ENCODE data around the gene USP40.
"Not testable (repeated sequence)": the region's sequence is repeated elsewhere in the genome, so short reads cannot be mapped to it uniquely, and the experiment has no call there.

USP40 gene, protein sequence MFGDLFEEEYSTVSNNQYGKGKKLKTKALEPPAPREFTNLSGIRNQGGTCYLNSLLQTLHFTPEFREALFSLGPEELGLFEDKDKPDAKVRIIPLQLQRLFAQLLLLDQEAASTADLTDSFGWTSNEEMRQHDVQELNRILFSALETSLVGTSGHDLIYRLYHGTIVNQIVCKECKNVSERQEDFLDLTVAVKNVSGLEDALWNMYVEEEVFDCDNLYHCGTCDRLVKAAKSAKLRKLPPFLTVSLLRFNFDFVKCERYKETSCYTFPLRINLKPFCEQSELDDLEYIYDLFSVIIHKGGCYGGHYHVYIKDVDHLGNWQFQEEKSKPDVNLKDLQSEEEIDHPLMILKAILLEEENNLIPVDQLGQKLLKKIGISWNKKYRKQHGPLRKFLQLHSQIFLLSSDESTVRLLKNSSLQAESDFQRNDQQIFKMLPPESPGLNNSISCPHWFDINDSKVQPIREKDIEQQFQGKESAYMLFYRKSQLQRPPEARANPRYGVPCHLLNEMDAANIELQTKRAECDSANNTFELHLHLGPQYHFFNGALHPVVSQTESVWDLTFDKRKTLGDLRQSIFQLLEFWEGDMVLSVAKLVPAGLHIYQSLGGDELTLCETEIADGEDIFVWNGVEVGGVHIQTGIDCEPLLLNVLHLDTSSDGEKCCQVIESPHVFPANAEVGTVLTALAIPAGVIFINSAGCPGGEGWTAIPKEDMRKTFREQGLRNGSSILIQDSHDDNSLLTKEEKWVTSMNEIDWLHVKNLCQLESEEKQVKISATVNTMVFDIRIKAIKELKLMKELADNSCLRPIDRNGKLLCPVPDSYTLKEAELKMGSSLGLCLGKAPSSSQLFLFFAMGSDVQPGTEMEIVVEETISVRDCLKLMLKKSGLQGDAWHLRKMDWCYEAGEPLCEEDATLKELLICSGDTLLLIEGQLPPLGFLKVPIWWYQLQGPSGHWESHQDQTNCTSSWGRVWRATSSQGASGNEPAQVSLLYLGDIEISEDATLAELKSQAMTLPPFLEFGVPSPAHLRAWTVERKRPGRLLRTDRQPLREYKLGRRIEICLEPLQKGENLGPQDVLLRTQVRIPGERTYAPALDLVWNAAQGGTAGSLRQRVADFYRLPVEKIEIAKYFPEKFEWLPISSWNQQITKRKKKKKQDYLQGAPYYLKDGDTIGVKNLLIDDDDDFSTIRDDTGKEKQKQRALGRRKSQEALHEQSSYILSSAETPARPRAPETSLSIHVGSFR

DNA sequence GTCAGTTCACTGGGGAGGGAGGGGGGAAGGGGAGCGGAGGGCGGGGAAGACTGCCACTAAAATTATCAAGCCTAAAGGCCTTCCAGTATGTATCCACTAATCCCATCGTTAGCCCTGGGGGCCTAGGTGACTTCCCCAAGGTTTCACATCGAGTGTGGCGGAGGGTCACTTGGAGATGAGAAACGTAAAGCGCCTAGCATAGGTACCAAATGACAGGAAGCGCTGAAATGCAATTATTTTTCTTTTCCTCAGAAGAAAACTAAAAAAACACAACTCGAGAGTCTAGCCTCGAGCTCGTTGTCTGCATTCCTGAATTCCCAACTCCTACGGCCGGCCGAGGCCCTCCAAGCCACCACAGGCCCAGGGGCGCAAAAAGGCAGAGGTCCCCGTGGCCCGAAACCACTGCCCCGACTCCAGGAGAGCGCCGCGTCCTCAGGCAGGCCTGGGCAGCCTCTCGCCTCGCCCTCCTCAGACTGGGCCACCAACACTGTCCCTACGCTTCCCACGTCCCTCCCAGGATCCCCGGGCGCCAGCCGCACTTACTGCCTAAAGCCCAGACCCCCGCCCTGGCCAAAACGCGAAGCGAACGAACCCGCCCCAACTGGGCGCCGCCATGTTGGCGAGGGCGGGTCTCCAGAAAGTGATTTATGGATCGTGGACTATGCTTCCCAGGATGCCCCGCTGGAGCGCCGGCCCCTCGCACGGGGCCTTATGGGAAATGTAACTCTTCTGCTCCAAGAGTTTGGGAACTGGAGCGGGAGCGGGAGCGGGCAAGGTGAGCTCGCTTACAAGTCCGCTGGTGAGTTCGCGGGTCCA lies at the start of gene USP40:
Gene USP40 (minus strand): TSS at position 642 of the 816 bp plus-strand sequence. CDS start 1,228 bp downstream, outside the sequence.
- peak; percentile 63 for DNase-seq (ENCODE audit: low read depth)

DNA sequence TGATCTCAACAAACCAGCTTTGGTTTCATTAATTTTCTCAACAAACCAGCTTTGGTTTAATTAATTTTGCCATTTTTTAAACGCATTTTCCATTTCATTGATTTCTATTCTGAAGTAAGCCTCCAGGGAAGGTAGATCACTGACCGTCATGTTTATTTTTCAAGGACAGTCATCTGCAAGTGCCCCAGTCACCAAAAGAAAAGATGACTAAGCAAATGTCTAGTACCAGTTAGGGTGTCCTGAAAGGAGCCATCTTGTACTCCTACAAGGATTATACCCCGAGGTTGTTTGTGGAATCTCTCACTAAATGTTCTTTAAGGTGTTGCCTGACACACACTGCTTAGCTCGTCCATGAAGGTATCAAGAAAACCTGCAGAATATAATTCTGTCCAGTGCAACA lies 44.7 kb upstream of the USP40 start:
- DNase-seq (ENCODE audit: low read depth), result no peak

DNA sequence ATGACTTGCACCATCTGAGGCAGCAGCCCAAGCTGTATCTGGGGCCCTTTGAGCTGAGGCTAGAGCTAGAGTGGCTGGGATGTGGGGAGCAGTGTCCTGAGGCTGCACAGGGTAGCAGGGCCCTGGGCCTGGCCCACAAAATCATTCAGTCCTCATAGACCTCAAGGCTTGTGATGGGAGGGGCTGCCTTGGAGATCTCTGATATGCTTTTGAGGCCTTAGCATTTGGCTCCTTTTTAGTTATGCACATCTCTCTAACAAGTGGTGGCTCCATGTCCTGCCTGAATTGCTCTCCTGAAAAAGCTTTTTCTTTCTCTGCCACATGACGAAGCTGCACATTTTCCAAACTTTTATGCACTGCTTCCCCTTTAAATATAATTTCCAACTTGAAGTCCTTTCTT lies 39.1 kb upstream of the USP40 start:
- no peak for DNase-seq (ENCODE audit: low read depth)

DNA sequence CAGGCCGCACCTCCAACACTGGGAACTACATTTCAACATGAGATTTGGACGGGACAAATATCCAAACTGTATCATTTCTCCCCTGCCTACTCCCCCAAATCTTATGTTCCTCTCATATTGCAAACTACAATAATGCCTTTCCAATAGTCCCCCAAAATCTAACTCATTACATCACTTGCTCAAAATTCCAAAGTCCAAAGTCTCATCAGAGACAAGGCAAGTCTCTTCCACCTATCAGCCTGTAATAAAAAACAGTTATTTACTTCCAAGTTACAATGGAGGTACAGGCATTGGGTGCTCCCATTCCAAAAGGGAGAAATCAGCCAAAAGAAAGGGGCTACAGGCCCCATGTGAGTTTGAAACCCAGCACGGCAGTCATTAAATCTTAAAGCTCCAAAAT lies 38.2 kb upstream of the USP40 start:
- DNase-seq (ENCODE audit: low read depth), result no peak

DNA sequence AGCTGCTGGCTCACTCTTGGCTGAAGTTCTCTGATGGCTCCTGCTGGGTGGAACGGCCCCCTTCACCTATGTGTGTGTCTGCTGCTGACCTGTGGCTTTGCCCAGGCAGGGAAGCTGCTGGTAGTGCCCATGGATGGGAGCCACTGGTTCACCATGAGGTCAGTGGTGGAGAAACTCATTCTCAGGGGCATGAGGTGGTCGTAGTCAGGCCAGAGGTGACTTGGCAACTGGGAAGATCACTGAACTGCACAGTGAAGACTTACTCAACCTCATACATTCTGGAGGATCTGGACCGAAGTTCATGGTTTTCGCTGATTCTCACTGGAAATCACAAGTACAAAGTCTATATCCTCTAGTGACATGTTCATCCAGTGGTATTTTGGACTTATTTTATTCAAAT lies 36.9 kb upstream of the USP40 start:
- DNase-seq (ENCODE audit: low read depth), result no peak

DNA sequence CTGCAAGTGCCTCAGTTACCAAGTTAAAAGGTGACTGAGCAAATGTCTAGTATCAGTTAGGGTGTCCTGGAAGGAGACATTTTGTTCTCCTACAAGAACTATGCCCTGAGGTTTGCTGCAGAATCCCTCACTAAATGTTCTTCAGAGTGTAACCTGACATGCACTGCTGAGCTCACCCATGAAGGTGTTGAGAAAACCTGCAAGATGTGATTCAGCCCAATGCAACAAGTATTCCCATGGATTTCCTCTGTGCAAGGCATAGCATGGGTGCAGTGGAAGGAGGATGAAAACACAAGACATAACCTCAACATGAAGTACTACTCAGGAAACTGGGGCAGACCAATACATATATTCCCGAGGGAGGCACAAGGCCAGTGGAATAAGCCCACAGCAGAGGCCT lies 35.5 kb upstream of the USP40 start:
- no peak for DNase-seq (ENCODE audit: low read depth)

DNA sequence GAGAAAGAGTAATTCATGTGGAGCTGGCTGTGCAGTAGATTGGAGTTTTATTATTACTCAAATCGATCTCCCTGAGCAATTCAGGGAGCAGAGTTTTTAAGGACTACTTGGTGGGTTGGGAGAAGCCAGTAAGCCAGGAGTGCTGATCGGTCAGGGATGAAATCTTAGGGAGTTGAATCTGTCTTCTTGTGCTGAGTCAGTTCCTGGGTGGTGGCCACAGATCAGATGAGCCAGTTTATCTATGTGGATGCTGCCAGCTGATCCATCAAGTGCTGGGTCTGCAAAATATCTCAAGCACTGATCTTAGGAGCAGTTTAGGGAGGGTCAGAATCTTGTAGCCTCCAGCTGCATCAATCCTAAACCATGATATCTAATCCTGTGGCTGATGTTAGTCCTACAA lies 33.8 kb upstream of the USP40 start:
- no peak for DNase-seq (ENCODE audit: low read depth)

DNA sequence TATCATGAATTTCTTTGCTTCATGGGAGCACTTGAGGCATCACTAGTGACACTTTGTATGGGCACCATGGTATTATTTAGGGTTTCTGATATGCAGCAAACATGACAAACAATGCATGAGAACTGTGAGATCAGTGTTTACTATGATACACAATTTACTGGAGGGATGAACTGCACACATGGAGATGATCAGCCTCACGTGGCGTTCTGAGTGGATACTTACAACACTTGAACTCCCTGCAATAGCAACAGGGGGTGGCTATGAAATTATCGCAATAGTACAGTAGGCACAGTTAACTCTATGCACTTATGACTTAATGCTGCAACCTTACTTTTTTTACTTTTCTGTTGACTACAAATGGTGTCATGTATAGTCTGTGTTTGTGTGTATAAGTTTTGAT lies 32.4 kb upstream of the USP40 start:
- DNase-seq (ENCODE audit: low read depth), result no peak

DNA sequence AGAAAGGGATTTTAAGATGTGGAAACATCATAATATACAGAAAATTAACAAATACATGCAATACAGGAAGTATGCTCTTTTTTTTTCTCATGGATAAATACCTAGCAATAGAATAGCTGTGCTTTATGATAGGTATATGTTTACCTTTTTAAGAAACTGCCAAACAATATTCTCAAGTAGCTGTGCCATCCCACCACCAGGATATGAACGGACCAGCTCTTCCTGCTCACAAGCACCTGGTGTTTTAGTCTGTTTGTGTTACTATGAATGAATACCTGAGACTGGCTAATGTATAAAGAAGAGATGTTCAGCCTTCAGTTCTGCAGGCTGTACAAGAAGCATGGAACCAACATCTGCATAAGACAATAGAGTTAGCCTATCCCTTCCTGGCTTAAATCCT lies 30.9 kb upstream of the USP40 start:
- DNase-seq (ENCODE audit: low read depth), result no peak

DNA sequence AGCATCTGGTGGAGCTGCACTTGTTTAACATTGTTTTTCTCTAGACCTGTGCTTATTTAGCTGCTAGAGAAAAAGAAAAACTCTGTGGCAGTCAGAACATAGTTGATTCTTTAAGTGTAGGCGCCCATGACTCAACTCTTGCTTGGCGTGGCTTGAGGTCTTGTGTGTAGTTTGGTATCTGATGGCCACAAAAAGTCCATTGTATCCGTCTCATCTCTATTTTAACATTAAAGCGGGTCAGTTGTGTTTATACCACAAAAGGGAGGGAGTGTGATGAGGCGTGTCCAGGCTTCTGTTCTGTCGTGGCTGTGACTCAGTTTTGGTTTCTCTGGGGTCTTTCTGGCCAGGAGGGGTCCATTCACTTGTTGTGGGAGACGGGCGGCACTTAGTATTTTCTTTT lies 26.6 kb upstream of the USP40 start:
- no peak for DNase-seq (ENCODE audit: low read depth)

DNA sequence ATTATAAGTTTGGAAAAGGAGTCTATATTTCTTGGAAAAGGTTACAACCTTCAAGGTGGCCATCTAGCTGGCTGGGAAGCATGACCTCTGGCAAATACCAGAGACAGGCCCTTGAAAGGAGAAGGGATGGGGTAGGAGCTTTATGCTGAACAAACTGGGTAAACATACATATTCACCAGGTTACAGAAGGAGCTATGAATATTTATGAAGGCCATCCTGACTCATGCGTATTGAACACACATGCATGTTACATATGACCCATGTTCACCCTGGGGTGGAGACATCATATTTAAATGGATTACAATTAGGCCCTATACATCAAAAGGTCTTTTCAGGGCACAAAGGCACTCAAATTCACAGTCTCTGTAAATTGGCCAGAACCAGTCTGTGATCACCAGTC lies 26.1 kb upstream of the USP40 start:
- DNase-seq (ENCODE audit: low read depth), result not testable (repeated sequence)

DNA sequence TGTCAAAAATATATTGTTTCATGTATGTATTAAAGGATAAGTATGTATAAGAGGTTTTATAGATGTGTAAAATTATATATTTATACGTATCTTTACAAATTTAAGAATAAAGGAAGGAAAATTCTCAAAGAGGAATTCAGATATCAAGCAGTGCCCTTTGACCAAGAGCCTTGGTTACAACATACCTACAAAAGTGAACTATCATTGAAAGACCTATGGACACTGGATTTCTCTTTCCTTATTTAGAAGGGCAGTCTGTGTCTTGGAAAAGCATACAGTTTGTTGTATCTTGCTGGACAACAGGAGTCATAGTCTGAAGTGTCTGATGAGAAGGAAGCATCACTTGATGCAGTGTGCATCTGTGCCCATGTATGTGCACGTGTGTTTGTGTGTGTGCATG lies 21.8 kb upstream of the USP40 start:
- DNase-seq (ENCODE audit: low read depth), result no peak

DNA sequence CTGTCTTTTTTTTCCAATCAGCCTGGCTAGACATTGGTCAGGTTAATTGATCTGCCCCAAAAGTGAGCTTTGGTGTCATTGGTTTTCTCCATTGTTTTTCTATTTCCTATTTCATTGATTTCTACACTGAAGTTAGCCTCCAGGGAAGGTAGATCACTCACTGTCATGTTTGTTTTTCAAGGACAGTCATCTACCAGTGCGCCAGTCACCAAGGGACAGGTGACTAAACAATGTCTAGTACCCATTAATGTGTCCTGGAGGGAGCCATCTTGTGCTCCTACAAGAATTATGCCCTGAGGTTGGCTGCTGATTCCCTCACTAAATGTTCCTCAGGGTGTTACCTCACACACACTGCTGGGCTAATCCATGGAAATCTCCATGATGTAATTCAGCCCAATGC lies 17.6 kb upstream of the USP40 start:
- DNase-seq (ENCODE audit: low read depth), result no peak

DNA sequence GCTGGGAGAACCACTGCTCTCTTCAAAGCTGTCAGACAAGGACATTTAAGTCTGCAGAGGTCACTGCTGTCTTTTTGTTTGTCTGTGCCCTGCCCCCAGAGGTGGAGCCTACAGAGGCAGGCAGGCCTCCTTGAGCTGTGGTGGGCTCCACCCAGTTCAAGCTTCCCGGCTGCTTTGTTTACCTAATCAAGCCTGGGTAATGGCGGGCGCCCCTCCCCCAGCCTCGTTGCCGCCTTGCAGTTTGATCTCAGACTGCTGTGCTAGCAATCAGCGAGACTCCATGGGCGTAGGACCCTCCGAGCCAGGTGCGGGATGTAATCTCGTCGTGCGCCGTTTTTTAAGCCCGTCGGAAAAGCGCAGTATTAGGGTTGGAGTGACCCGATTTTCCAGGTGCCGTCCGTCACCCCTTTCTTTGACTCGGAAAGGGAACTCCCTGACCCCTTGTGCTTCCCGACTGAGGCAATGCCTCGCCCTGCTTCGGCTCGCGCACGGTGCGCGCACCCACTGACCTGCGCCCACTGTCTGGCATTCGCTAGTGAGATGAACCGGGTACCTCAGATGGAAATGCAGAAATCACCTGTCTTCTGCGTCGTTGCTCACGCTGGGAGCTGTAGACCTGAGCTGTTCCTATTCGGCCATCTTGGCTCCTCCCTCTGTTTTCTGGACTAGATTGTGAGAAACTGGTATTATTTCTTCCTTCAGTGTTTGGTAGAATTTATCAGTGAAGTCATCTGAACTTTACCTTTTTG lies 16.8 kb upstream of the USP40 start:
- DNase-seq (ENCODE audit: low read depth), result not testable (repeated sequence)

DNA sequence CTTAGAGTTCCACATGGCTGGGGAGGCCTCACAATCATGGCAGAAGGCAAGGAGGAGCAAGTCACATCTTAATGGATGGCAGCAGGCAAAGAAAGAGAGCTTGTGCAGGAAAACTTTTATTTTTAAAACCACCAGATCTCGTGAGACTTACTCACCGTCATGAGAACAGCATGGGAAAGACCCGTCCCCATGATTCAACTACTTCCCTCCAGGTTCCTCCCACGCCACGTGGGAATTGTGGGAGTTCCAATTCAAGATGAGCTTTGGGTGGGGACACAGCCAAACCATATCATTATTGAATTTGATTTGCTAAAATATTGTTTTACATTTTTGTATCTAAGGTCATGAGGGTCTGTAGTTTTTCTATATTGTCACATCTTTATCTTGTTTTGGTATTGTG lies 10.8 kb upstream of the USP40 start:
- DNase-seq (ENCODE audit: low read depth), result not testable (repeated sequence)

DNA sequence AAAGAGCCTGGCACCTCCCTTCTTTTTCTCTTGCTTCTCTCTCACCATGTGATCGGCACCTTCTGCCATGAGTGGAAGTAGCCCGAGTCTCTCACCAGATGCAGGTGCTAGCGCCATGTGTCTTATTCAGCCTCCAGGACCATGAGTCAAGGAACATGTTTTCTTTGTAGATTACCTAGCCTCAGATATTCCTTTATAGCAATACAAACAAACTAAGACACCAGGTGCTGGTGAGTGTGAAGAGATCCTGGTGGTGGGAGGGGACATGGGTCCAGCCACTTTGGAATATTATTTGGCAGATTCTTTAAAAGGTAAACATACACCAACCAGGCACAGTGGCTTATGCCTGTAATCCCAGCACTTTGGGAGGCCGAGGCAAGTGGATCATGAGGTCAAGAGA lies 5.9 kb upstream of the USP40 start:
- no peak for DNase-seq (ENCODE audit: low read depth)

DNA sequence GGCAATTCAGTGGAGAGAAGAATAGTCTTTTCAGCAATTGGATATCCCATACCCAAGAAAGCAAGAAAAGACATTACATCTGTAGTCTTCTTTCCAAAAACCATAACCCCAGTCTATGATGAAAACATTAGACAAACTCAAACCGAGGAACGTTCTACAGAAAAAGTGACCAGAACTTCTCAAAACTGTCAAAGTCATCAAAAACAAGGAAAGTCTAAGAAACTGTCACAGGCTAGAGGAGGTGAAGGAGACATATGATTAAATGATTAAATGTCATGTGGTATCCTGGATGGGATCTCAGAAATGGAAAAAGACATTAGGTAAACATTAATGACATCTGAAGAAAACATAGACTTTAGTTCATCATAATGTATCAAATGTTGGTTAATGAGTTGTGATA lies 4.9 kb upstream of the USP40 start:
- no peak for DNase-seq (ENCODE audit: low read depth)

DNA sequence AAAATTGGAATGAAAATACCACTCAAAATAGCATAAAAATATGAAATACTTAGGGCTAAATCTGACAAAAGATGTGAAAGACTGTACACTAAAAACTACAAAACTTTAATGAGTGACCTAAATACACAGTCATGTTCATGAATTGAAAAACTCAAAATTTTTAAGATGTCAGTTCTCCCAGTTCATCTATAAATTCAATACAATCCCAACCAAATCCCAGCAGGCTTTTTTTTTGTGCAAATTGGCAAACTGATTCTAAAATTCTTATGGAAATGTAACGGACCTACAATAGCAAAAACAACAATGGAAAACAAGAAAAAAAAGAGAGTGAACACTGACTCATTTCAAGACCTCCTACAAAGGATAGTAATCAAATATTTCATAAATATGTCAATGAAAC lies 4.4 kb upstream of the USP40 start:
- DNase-seq (ENCODE audit: low read depth), result no peak

DNA sequence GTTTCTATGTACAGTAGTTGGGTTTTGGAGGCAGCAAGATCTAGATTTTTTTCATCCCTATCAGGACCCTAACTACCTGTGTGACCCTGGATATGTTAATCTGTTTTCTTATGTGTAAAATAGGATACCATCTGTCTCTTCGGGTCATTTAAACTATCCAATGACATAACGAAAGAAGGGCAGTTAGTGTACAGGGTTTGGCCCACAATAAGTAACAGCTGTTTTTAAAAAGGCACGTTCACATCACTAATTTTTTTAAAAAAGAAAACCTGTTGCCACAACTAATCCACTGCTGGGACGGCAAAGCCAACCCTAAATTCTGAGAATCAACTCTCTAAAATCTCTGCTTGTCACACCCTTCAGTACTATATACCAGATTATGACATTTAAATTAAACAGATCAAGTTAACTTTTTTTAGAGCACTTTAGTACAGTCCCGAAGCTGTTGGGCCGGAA lies 869 bp downstream of the USP40 start:
- DNase-seq (ENCODE audit: low read depth), result no peak

DNA sequence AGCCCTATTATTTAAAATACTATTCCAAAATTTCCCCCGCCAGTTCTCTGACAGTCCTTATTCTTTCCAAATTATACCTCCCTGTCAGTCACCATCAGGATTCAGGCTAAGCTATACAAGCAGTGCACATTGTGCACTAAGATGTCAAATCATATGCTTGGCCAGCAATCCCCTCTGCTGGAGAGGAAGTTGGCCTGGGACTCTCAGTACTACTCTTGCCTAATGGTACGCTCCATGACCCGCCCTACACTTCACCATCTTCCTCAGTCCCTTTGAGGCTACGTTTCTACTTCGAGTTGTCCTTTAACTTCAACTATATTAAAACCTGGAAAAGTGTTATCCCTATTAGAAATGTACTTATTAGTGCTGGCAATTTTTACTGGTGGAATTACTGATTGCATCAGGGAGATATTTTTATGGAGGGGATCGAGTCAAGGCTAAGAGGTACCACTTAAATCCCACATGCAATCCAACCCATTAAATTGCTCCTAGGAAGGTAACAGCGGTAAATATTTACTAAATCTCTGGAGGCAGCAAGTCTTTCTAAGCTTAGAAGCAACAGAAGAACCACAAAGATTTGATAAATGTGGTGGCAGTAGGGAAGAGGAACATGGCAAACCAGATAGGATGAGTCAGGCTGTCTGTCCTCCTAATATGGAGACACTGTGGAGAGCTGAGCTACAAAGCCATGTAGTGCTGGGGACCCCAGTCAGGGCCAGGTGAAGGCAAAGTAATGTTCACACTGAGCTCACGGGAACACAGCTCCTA lies 2.7 kb downstream of the USP40 start:
- DNase-seq (ENCODE audit: low read depth), result no peak
